Uterus (tissue), 4 donors: ENCODE data around the gene IFIT3. TPM values are rescaled to one million over a fixed set of nuclear protein-coding genes. Genes with fewer than 3 reads are reported as not detected.
"Not testable (repeated sequence)": the region's sequence is repeated elsewhere in the genome, so short reads cannot be mapped to it uniquely, and the experiment has no call there.

Experiments
- DNase-seq, 2 donors: peaks; one replicate each; pipeline ENCODE4 v3.0.0-alpha.2; 2019 to 2020
- H3K27ac ChIP-seq, 2 donors: fragments of 200-600 bp; sonication (generic); 1 replicate in 1 of 2; 2 replicates in 1 of 2; pipeline ENCODE4 v1.5.1; 2016 to 2018
- H3K27me3 ChIP-seq, 2 donors: fragments of 200-600 bp; sonication (generic); one replicate each; pipeline ENCODE4 v1.5.1; 2018 to 2019; ENCODE audit warnings: control low read depth in 1 of 2
- H3K36me3 ChIP-seq, 2 donors: fragments of 200-600 bp; sonication (generic); one replicate each; pipeline ENCODE4 v1.5.1; 2019; ENCODE audit warnings: control low read depth in 1 of 2
- H3K4me1 ChIP-seq, 2 donors: fragments of 200-600 bp; sonication (generic); one replicate each; pipeline ENCODE4 v1.5.1; 2018 to 2019; ENCODE audit warnings: control low read depth in 1 of 2
- H3K4me3 ChIP-seq, 2 donors: fragments of 200-600 bp; sonication (generic); 1 replicate in 1 of 2; 2 replicates in 1 of 2; pipeline ENCODE4 v1.5.1; 2018 to 2019; ENCODE audit warnings: mild to moderate bottlenecking in 1 of 2
- H3K9me3 ChIP-seq, 2 donors: fragments of 200-600 bp; sonication (generic); one replicate each; pipeline ENCODE4 v1.5.1; 2019; ENCODE audit warnings: control low read depth in 1 of 2
- CTCF ChIP-seq, 4 experiments: fragments of 200-600 bp in 2 of 4; fragments of 450-650 bp in 2 of 4; sonication (generic) in 2 of 4; IDR thresholded peaks; one replicate each; pipeline ENCODE4 v1.5.1; 2016 to 2019; ENCODE audit warnings: antibody characterized with exemption in 4 of 4, mild to moderate bottlenecking in 2 of 4, moderate library complexity in 1 of 4
- POLR2A ChIP-seq, 2 donors: fragments of 450-650 bp; IDR thresholded peaks; one replicate each; pipeline ENCODE4 v1.6.1; 2016; ENCODE audit warnings: antibody characterized with exemption in 2 of 2, mild to moderate bottlenecking in 1 of 2, moderate library complexity in 1 of 2
- intact Hi-C: fragments of 100-400 bp; cut with DNase I; formaldehyde crosslinking; loops from one replicate; pipeline ENCODE4 v1.15.1; 2023; ENCODE audit warnings: low total_unique reads
- total RNA-seq, 4 donors: library from RNA; depleted of rRNA in 3 of 4; stranded (reverse); fragments of >200 nt in 3 of 4; gene quantifications; one replicate each; pipeline versions ENCODE4 v1.1.0 to v1.2.4, GENCODE V29; 2014 to 2023
- donor health status: DM: yes; HTN: yes; CAD: no.

The IFIT3 gene
- total RNA-seq, 4 donors from 2014 or later, result 6.9 to 25.3 (median 15.6) TPM

GRCh38 chr10:89347701-89348457, 20.1 kb downstream of the IFIT3 start:
- Histone ChIP-seq H3K27me3 (no peaks in the 10 kb centered on the region), H3K36me3 (no peaks in the 10 kb centered on the region), H3K9me3 (no peaks in the 10 kb centered on the region), H3K27ac (peak overlapping the region; percentile 47 to 66), H3K4me1 (peaks cover 0 to 21% of the 10 kb centered on the region in 2 donors), H3K4me3 (no peak overlapping the region)
- no peak for TF ChIP-seq POLR2A (IDR thresholded peaks at IDR 0.05)
- no peak for TF ChIP-seq CTCF (IDR thresholded peaks at IDR 0.05)
- intact Hi-C loops, result no loop called here
- no peak for DNase-seq

DNA sequence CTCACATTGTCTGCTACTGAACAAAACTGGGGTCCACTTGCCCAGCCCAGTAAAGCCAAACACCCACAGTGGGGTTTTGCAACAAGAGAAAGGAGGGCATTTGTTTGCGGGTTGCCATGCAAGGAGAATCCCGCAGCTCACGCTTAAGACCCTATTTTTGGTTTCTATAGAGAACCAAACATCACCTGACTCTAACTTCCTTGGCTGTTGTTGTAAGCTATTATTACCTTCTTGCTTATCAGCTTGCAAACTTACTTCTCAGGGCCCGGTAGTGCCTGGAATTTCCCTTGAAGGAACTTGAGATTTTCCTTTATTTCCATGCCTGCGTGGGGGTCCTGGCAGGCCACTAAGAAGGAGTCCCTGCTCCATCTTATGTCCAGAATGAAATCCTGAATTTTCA, 20.7 kb downstream of the IFIT3 start:
- no peak overlapping the region for H3K4me3 ChIP-seq
- DNase-seq, result no peak
- H3K4me1 ChIP-seq, result peaks cover 0 to 21% of the 10 kb centered on the region in 2 donors
- peak overlapping the region in 1 of 2 donors; percentile 66 for H3K27ac ChIP-seq
- H3K36me3 ChIP-seq, result no peaks in the 10 kb centered on the region
- H3K9me3 ChIP-seq, result no peaks in the 10 kb centered on the region
- TF ChIP-seq CTCF (IDR thresholded peaks at IDR 0.05), result no peak
- TF ChIP-seq POLR2A (IDR thresholded peaks at IDR 0.05), result no peak
- intact Hi-C loops, result no loop called here
- H3K27me3 ChIP-seq, result no peaks in the 10 kb centered on the region

DNA sequence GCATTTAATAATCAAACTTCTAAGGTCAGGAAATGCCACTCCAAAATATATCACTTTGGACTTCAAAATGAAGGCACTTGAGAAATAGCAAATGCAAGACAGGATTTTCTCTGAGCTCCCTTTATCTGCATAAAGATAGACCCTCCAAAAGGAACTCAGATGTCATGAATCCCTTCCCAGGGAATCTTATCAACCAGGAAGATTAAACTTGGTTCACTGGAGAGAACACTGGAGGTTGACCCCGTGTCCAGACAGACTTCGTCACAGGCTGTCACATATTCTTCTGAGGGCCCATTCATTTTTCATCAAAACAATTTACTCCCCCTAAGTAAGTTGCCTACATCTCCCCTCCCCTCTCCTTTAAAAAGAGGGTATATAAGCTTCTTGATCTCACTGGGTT, 21.2 kb downstream of the IFIT3 start:
- H3K27ac ChIP-seq, result peak overlapping the region; percentile 12 to 66
- peaks cover 0 to 21% of the 10 kb centered on the region in 2 donors for H3K4me1 ChIP-seq
- H3K9me3 ChIP-seq, result no peaks in the 10 kb centered on the region
- no peaks in the 10 kb centered on the region for H3K36me3 ChIP-seq
- no peak for DNase-seq
- TF ChIP-seq CTCF (IDR thresholded peaks at IDR 0.05) (no peak), POLR2A (IDR thresholded peaks at IDR 0.05) (no peak)
- intact Hi-C loops, result no loop called here
- H3K4me3 ChIP-seq, result no peak overlapping the region
- H3K27me3 ChIP-seq, result no peaks in the 10 kb centered on the region

DNA sequence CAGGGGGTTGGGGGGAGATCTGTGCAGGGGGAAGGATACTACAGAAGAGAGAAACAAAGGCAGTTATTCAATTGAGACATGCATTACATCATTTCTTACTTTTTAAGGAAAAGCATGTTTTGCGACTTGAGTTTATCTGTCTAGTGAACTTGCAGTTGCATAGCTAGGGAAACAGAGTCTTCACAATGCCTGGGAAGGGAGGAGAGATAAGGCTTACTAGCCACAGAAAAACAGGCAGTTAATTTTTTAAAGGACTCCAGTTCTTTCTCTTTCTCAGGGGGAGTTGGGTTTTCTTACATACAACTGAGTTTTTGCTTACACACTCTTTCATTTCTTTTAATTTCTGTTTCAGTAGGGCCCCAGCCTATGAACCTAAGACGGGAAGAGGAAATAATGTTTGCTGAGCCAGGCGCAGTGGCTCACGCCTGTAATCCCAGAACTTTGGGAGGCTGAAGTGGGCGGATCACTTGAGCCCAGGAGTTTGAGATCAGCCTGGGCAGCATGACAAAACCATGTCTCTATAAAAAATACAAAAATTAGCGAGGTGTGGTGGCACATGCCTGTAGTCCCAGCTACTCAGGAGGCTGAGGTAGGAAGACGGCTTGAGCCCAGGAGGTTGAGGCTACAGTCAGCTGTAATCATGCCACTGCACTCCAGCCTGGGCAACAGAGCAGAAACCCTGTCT, 23.0 kb downstream of the IFIT3 start:
- H3K27me3 ChIP-seq, H3K36me3 ChIP-seq, H3K4me3 ChIP-seq, H3K9me3 ChIP-seq, intact Hi-C loops: not testable (repeated sequence)
- DNase-seq, result peak in 1 of 2 donors; percentile 40
- Histone ChIP-seq H3K4me1 (peaks cover 0 to 21% of the 10 kb centered on the region in 2 donors), H3K27ac (peak overlapping the region; percentile 83 to 85)

DNA sequence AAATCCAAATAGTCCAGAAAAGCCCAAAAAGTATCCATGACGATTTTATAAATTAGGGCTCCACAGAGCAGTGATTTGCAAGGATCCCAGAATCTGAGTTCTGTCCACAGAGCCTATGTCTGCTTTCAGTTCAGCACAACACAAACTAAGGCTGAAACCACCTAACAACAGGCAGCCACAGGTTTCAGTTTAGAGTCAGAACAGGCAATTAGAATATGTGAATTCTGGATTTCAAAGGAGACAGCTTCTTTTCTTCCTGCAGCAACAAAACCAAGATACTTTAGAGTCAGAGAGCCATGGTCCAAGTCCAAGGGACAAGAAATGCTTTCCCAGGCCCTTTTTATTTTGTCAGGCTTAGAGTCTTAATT, 23.6 kb downstream of the IFIT3 start:
- peak overlapping the region; percentile 83 to 85 for H3K27ac ChIP-seq
- H3K9me3 ChIP-seq, result no peaks in the 10 kb centered on the region
- peaks cover 0 to 21% of the 10 kb centered on the region in 2 donors for H3K4me1 ChIP-seq
- no peaks in the 10 kb centered on the region for H3K36me3 ChIP-seq
- intact Hi-C loops, result no loop called here
- H3K27me3 ChIP-seq, result no peaks in the 10 kb centered on the region
- DNase-seq, result no peak
- TF ChIP-seq POLR2A (IDR thresholded peaks at IDR 0.05) (no peak), CTCF (IDR thresholded peaks at IDR 0.05) (no peak)
- H3K4me3 ChIP-seq, result no peak overlapping the region
